Measurements from ENCODE around the gene AASDHPPT.

AASDHPPT gene

GRCh38 chr11:106121570-106122320, 44.3 kb downstream of the AASDHPPT start:
- TF ChIP-seq CTCF (IDR thresholded peaks at IDR 0.05), result no peak

- TF ChIP-seq CTCF (IDR thresholded peaks at IDR 0.05), result no peak
These were observed 50.1 kb downstream of the AASDHPPT start for GRCh38 chr11:106127604-106128003.

- no peak for TF ChIP-seq CTCF (IDR thresholded peaks at IDR 0.05)
These were observed 51.3 kb downstream of the AASDHPPT start for GRCh38 chr11:106128740-106129139.

GRCh38 chr11:106131998-106132397, 54.5 kb downstream of the AASDHPPT start:
- TF ChIP-seq CTCF (IDR thresholded peaks at IDR 0.05), result no peak

GRCh38 chr11:106132582-106133354, 55.3 kb downstream of the AASDHPPT start:
- no peak for TF ChIP-seq CTCF (IDR thresholded peaks at IDR 0.05)

GRCh38 chr11:106133529-106133928, 56.1 kb downstream of the AASDHPPT start:
- peak; percentile 57 for TF ChIP-seq CTCF (IDR thresholded peaks at IDR 0.05)

GRCh38 chr11:106137061-106137460, 59.6 kb downstream of the AASDHPPT start:
- TF ChIP-seq CTCF (IDR thresholded peaks at IDR 0.05), result no peak

Measured in LNCAP (cell line).